ENCODE results near the gene SMIM9. TPM values are rescaled to one million over a fixed set of nuclear protein-coding genes. Genes with fewer than 3 reads are reported as not detected.

Gene SMIM9
- total and polyA plus RNA-seq, 9 of the 15 experiments (the other 6 are each of a cell fraction or from before 2014, with no cell fraction given) = 0.08 TPM; not detected in 8

GRCh38 chrX:154784149-154784995 is 50.1 kb downstream of the SMIM9 start (continued):
- TF ChIP-seq TCF15 (CRISPR knock-in tag; IDR thresholded peaks at IDR 0.05) = no peak
- peak; percentile 85 for TF ChIP-seq CBFA2T3 (IDR thresholded peaks at IDR 0.05)
- TF ChIP-seq ETS2 (tag; IDR thresholded peaks at IDR 0.05; ENCODE audit: borderline replicate concordance, poor library complexity, severe bottlenecking) = no peak
- no peak for TF ChIP-seq XRCC5 (IDR thresholded peaks at IDR 0.05; ENCODE audit: low read depth, low read length)
- TF ChIP-seq PRDM10 (IDR thresholded peaks at IDR 0.05; ENCODE audit: partially characterized antibody) = no peak
- no peak for TF ChIP-seq ARHGAP35 (IDR thresholded peaks at IDR 0.05; ENCODE audit: partially characterized antibody)
- peak; percentile 48; the same call in 1 of the 2 replicates for TF ChIP-seq ELF2 (CRISPR knock-in tag; IDR thresholded peaks at IDR 0.05)
- 0 out of 2 replicates have a peak, but pooled peaks have one; percentile 29 for TF ChIP-seq SMAD4 (CRISPR knock-in tag; conservative IDR thresholded peaks at IDR 0.05)
- TF ChIP-seq, protein P1, sequence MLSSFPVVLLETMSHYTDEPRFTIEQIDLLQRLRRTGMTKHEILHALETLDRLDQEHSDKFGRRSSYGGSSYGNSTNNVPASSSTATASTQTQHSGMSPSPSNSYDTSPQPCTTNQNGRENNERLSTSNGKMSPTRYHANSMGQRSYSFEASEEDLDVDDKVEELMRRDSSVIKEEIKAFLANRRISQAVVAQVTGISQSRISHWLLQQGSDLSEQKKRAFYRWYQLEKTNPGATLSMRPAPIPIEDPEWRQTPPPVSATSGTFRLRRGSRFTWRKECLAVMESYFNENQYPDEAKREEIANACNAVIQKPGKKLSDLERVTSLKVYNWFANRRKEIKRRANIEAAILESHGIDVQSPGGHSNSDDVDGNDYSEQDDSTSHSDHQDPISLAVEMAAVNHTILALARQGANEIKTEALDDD (IDR thresholded peaks at IDR 0.05) = peak; percentile 47; the same call in 1 of the 2 replicates
- TF ChIP-seq HOXB6 (CRISPR knock-in tag; IDR thresholded peaks at IDR 0.05; ENCODE audit: borderline replicate concordance) = no peak
- TF ChIP-seq ATF7 (IDR thresholded peaks at IDR 0.05) = no peak
- TF ChIP-seq ZNF436 (CRISPR knock-in tag; IDR thresholded peaks at IDR 0.05) = no peak
- no peak for TF ChIP-seq ERF (CRISPR knock-in tag; IDR thresholded peaks at IDR 0.05)
- TF ChIP-seq NFIC (IDR thresholded peaks at IDR 0.05) = no peak
- TF ChIP-seq IRF2 (CRISPR knock-in tag; IDR thresholded peaks at IDR 0.05) = no peak
- TF ChIP-seq NCOA2 (IDR thresholded peaks at IDR 0.05; ENCODE audit: partially characterized antibody in 2 of 2) = no peak
- TF ChIP-seq ETS1 (conservative IDR thresholded peaks at IDR 0.05; ENCODE audit: control insufficient read depth, low read depth, low read length) = no peak
- TF ChIP-seq, protein P2, sequence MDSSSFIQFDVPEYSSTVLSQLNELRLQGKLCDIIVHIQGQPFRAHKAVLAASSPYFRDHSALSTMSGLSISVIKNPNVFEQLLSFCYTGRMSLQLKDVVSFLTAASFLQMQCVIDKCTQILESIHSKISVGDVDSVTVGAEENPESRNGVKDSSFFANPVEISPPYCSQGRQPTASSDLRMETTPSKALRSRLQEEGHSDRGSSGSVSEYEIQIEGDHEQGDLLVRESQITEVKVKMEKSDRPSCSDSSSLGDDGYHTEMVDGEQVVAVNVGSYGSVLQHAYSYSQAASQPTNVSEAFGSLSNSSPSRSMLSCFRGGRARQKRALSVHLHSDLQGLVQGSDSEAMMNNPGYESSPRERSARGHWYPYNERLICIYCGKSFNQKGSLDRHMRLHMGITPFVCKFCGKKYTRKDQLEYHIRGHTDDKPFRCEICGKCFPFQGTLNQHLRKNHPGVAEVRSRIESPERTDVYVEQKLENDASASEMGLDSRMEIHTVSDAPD (CRISPR knock-in tag; IDR thresholded peaks at IDR 0.05) = no peak
- TF ChIP-seq MAFG (tag; conservative IDR thresholded peaks at IDR 0.05) = peak; percentile 49
- no peak for TF ChIP-seq NFYB (IDR thresholded peaks at IDR 0.05; ENCODE audit: extremely low read depth, insufficient read length)
- no peak for TF ChIP-seq RFX7 (CRISPR knock-in tag; IDR thresholded peaks at IDR 0.05)

Data from K562 (cell line).